Fibroblast of lung (primary cell): Measurements from ENCODE around the gene PTGR1.

Source experiments
- EZH2 ChIP-seq: IDR thresholded peaks from 2 replicates; pipeline ENCODE4 v1.5.1; 2012; ENCODE audit warnings: low read length, control low read depth, mild to moderate bottlenecking; ENCODE audit errors: missing control alignments
- TF ChIP-seq, protein P1 (sequence below), 2 donors: IDR thresholded peaks in 1 of 2; conservative IDR thresholded peaks in 1 of 2; 1 replicate in 1 of 2; 2 replicates in 1 of 2; pipeline ENCODE4 v1.5.1; 2011 to 2012; ENCODE audit warnings: low read length in 2 of 2, control low read depth in 1 of 2, inconsistent platforms in 1 of 2, low read depth in 1 of 2, mild to moderate bottlenecking in 1 of 2

DNA sequence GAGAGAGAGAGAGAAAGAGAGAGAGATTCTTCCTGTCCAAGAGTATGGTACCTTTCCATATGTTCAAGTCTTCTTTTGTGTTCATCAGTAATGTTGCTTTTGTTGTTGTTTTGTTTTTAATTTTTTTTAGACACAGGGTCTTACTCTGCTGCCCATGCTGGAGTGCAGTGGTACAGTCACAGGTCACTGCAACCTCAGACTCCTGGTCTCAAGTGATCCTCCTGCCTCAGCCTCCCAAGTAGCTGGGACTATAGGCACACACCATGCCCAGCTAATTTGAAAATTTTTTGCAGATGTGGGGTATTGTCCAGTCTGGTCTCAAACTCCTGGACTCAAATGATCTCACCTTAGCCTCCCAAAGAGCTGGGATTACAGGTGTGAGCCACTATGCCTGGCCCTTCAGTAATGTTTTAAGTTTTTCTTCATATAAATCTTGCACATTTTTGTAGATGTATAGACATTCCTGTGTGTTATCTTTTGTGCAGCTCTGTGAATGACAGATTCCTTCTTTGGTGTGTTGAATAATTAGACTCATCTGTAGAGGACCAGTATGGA lies 38.2 kb downstream of the PTGR1 start:
- TF ChIP-seq, protein P1, sequence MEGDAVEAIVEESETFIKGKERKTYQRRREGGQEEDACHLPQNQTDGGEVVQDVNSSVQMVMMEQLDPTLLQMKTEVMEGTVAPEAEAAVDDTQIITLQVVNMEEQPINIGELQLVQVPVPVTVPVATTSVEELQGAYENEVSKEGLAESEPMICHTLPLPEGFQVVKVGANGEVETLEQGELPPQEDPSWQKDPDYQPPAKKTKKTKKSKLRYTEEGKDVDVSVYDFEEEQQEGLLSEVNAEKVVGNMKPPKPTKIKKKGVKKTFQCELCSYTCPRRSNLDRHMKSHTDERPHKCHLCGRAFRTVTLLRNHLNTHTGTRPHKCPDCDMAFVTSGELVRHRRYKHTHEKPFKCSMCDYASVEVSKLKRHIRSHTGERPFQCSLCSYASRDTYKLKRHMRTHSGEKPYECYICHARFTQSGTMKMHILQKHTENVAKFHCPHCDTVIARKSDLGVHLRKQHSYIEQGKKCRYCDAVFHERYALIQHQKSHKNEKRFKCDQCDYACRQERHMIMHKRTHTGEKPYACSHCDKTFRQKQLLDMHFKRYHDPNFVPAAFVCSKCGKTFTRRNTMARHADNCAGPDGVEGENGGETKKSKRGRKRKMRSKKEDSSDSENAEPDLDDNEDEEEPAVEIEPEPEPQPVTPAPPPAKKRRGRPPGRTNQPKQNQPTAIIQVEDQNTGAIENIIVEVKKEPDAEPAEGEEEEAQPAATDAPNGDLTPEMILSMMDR (conservative IDR thresholded peaks at IDR 0.05 in 1 of 2, IDR thresholded peaks at IDR 0.05 in 1 of 2; ENCODE audit: low read depth in 1 of 2, low read length in 2 of 2): peak in 1 of 2 donors; percentile 2
- no peak for TF ChIP-seq EZH2
